Choroid plexus epithelial cell (primary cell): ENCODE results near the gene RGS14.
"Not testable (repeated sequence)": the region's sequence is repeated elsewhere in the genome, so short reads cannot be mapped to it uniquely, and the experiment has no call there.

Experiments used
- DNase-seq: peaks from one replicate; pipeline ENCODE4 v3.0.0-alpha.2; 2010; ENCODE audit warnings: low read depth
- H3K4me3 ChIP-seq: 2 replicates; pipeline ENCODE4 v1.5.1; 2011; ENCODE audit warnings: low read depth, mild to moderate bottlenecking, control low read depth, low read length, moderate library complexity
- TF ChIP-seq, protein P1 (sequence below): conservative IDR thresholded peaks from 2 replicates; pipeline ENCODE4 v1.5.1; 2011; ENCODE audit warnings: low read depth, mild to moderate bottlenecking, control low read depth, inconsistent platforms, low read length, moderate library complexity

The RGS14 gene

DNA sequence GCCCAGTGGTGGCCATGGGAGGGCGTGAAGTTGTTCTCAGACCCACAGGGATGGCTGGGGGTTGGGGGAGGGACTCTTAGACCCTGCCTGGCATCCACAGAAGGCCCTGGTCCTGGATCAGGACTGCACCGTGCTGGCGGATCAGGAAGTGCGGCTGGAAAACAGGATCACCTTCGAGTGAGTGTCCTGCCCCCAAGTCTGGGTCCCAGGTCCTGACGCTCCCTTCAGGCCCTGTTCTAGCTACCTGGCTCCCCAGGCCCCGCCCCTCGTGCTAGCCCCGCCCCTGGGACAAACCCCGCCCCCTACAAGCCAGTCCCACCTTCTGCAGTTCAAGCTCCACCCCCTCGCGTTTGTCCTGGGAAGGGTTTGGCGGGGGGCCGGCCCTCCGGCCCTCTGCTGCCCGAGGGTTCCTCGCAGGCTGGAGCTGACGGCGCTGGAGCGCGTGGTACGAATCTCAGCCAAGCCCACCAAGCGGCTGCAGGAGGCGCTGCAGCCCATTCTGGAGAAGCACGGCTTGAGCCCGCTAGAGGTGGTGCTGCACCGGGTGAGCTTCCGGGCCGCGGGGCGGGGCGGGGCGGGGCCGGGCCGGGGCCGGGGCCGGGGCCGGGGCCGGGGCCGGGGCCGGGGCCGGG lies 12.9 kb downstream of the RGS14 start:
- peak overlapping the region; percentile 54 for H3K4me3 ChIP-seq
- TF ChIP-seq, protein P1, sequence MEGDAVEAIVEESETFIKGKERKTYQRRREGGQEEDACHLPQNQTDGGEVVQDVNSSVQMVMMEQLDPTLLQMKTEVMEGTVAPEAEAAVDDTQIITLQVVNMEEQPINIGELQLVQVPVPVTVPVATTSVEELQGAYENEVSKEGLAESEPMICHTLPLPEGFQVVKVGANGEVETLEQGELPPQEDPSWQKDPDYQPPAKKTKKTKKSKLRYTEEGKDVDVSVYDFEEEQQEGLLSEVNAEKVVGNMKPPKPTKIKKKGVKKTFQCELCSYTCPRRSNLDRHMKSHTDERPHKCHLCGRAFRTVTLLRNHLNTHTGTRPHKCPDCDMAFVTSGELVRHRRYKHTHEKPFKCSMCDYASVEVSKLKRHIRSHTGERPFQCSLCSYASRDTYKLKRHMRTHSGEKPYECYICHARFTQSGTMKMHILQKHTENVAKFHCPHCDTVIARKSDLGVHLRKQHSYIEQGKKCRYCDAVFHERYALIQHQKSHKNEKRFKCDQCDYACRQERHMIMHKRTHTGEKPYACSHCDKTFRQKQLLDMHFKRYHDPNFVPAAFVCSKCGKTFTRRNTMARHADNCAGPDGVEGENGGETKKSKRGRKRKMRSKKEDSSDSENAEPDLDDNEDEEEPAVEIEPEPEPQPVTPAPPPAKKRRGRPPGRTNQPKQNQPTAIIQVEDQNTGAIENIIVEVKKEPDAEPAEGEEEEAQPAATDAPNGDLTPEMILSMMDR: peak; percentile 74
- DNase-seq: peak; percentile 95

DNA sequence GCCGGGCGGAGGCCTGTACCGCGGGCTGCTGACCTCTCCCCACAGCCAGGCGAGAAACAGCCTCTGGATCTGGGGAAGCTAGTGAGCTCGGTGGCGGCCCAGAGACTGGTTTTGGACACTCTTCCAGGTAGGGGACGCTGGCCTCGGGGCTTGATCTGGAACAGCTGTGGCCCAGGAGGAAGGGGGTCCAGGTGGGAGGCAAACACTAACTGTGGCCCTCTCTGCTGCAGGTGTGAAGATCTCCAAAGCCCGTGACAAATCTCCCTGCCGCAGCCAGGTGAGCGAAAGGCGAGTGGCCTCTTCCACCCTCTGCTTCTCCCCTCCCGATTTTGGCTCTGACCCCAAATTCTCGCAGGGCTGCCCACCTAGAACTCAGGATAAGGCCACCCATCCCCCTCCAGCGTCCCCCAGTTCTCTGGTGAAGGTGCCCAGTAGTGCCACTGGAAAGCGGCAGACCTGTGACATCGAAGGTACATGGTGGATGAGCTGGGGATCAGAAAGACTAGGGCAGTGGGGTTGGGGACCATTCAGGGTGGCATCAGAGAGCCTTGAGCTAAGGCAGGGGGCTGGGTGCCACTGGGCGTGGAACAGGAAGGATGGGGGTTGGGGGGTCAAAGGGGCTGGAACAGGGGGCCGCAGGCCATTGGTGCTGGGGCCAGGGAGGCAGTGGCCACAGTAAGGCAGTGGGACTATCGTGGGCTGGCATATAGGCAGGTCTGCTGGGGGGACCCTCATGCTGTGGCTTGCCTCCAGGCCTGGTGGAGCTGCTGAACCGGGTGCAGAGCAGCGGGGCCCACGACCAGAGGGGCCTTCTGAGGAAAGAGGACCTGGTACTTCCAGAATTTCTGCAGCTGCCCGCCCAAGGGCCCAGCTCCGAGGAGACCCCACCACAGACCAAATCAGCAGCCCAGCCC lies 13.7 kb downstream of the RGS14 start:
- peak overlapping the region; percentile 54 for H3K4me3 ChIP-seq
- DNase-seq: no peak
- TF ChIP-seq, protein P1: no peak

DNA sequence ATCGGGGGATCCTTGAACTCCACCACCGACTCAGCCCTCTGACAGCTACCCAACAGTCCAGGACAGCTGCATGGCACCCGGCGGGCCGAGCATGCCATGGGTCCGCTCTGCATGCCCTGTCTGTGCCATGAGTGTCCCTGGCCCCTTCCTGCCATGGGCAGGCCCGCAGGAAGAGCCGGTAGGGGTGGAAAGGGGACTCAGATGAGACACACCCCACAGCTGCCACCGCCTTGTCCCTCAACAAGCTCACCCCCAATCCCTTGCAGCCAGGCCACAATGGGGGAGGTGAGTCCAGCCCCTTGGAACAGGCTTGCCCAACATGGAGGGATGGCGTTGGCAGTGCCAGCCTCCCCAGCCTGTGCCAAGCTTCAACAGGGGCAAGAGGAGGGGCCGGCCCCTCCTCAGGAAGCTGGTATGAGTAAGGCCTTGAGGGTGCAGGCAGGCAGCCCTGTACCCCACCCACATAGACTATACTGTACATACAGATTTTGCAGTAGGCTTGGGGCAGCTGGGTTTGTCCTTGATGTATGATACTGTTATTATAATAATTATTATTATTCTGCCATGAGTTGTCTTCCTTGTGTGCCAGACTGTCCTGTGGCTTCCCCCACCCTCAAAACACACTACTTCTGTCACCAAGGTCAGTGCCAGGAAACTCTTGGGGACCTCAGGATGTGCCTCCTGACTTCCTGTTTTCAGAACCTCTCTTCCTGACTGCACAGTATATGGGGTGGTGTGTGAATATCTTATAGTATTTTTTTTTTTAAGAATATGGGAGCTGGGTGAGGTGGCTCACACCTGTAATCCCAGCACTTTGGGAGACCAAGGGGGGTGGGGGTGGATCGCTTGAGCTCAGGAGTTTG lies 14.5 kb downstream of the RGS14 start:
- no peak overlapping the region for H3K4me3 ChIP-seq
- no peak for DNase-seq
- TF ChIP-seq, protein P1: no peak

DNA sequence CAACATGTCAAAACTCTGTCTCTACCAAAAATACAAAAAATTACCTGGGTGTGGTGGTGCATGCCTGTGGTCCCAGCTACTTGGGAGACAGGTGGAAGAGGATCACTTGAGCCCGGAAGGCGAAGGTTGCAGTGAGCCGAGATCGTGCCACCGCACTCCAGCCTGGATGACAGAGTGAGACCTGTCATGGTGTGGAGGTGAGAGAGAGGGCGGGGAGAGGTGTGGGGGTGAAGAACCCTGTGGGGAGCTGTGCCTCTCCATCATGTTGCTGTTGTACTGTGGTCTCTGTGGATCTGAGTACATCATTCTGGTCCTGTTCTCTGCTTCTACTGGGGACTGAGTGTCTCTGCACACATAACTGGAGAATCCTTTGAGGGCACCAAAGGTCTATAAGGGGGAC lies 15.2 kb downstream of the RGS14 start:
- no peak overlapping the region for H3K4me3 ChIP-seq
- no peak for DNase-seq
- TF ChIP-seq, protein P1: no peak

DNA sequence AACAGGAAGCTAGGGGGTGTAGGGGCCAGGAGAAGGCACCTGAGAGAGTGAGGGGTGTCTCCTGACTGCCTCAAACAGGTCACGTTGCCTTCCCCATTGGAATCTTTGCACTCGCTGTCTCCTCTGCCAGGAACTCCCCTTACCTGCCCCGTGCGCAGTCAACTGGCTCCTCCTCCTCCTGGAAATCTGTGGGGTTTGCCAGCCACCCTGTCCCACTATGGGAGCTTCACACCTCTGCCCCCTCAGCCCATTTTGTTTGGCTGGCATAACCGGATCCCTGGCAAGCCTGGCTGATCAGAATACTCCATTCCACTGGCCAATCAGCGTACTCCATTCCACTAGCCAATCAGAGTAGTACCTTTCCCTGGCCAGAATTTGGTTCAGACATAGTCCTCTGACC lies 16.1 kb downstream of the RGS14 start:
- TF ChIP-seq, protein P1: no peak
- no peak for DNase-seq
- no peak overlapping the region for H3K4me3 ChIP-seq

DNA sequence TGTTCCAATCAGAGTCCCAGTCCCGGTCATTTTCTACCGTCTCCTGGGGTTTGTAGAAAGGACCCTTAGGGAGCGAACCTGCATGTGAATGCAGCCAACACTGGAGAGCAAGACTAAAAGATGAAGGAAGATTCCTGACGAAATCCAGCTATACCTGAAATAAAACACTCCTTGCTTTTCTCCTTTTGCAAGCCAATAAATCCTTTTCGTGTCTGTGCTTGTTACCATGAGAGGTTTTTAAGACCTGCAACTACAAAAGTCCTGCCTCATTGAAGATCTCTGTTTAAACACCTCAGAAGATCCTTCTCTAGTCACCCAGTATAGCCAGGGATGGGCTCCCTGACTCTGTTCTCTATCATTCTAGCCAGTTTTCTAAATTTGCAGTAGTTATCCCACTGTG lies 16.5 kb downstream of the RGS14 start:
- H3K4me3 ChIP-seq: no peak overlapping the region
- TF ChIP-seq, protein P1: no peak
- no peak for DNase-seq

DNA sequence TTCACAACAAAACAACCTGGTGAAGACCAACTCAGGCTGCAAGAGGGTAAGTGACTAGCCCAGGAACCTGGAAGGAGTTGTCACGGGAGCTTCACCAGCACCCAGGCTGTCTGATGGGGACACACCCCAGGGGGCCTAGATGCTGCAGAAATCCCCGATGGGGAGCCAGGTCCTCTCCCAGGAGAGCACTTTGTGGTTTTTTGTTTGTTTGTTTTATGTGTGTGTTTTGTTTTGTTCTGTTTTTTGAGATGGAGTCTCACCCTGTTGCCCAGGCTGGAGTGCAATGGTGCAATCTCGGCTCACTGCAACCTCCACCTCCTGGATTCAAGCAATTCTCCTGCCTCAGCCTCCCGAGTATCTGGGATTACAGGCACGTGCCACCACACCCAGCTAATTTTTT lies 17.8 kb downstream of the RGS14 start:
- H3K4me3 ChIP-seq, DNase-seq: not testable (repeated sequence)
